H1 (cell line): ENCODE results near the gene HTRA2. TPM values are rescaled to one million over a fixed set of nuclear protein-coding genes. Genes with fewer than 3 reads are reported as not detected.

Experiments
- CHD2 ChIP-seq: IDR thresholded peaks from 2 replicates; pipeline ENCODE4 v1.6.1; 2012; ENCODE audit warnings: low read length, improper control_type of control experiment
- EGR1 ChIP-seq: IDR thresholded peaks from 2 replicates; pipeline ENCODE4 v1.6.1; 2011; ENCODE audit warnings: low read depth, low read length, borderline replicate concordance
- EP300 ChIP-seq, 2 experiments: IDR thresholded peaks; 1 replicate in 1 of 2; 2 replicates in 1 of 2; pipeline ENCODE4 v1.6.1; 2011 to 2012; ENCODE audit warnings: low read depth in 2 of 2, low read length in 2 of 2, mild to moderate bottlenecking in 2 of 2, borderline replicate concordance in 1 of 2, inconsistent platforms in 1 of 2, moderate library complexity in 1 of 2
- JUND ChIP-seq: IDR thresholded peaks from 2 replicates; pipeline ENCODE4 v1.6.1; 2011; ENCODE audit warnings: mild to moderate bottlenecking, improper control_type of control experiment, low read length
- KDM4A ChIP-seq: IDR thresholded peaks from one replicate; pipeline ENCODE4 v1.7.1; 2012; ENCODE audit warnings: low read depth, mild to moderate bottlenecking, moderate library complexity, low read length, inconsistent platforms; ENCODE audit not compliant: severe bottlenecking
- RAD21 ChIP-seq, 2 experiments: IDR thresholded peaks in 1 of 2; conservative IDR thresholded peaks in 1 of 2; 2 replicates each; pipeline ENCODE4 v1.6.1; 2011; ENCODE audit warnings: low read depth in 2 of 2, low read length in 2 of 2, improper control_type of control experiment in 1 of 2, inconsistent platforms in 1 of 2, mild to moderate bottlenecking in 1 of 2, moderate library complexity in 1 of 2
- RBBP5 ChIP-seq: IDR thresholded peaks from 2 replicates; pipeline ENCODE4 v1.7.1; 2012; ENCODE audit warnings: low read depth, mild to moderate bottlenecking, inconsistent platforms, low read length, moderate library complexity, borderline replicate concordance
- SP2 ChIP-seq: IDR thresholded peaks from 2 replicates; pipeline ENCODE4 v1.6.1; 2012; ENCODE audit warnings: mild to moderate bottlenecking, low read length, inconsistent platforms
- TCF12 ChIP-seq: IDR thresholded peaks from 2 replicates; pipeline ENCODE4 v1.6.1; 2011; ENCODE audit warnings: low read depth, mild to moderate bottlenecking, low read length
- polyA plus RNA-seq, 7 experiments: library from polyadenylated mRNA; depleted of rRNA in 3 of 7; stranded (reverse) in 5 of 7; unstranded in 2 of 7; fragments of >200 nt in 5 of 7; fragments of 200-250 nt in 2 of 7; gene quantifications; 1 replicate in 5 of 7; 2 replicates in 1 of 7; 4 replicates in 1 of 7; pipeline versions ENCODE4 v1.2.1 to v1.2.3, GENCODE V29; 2011 to 2013; ENCODE audit warnings: missing spikeins in 2 of 7, mixed read lengths in 2 of 7
- total RNA-seq: library from RNA; stranded (reverse); fragmentation: NEBNext Ultra II Directional; extraction: Animal tissue kit (Norgen Biotek cat#: 25700); gene quantifications from 2 replicates; pipeline ENCODE4 v1.2.1, GENCODE V29; 2021

Gene HTRA2
- total and polyA plus RNA-seq, 2 of the 8 experiments (the other 6 are each of a cell fraction or from before 2014, with no cell fraction given) = 21.6 to 37.6 TPM

GRCh38 chr2:74513605-74514367 is 15.9 kb upstream of the HTRA2 start (continued):
- peak; percentile 44 for TF ChIP-seq KDM4A
- no peak for TF ChIP-seq RAD21 (IDR thresholded peaks at IDR 0.05 in 1 of 2, conservative IDR thresholded peaks at IDR 0.05 in 1 of 2; ENCODE audit: low read depth in 2 of 2, low read length in 2 of 2)
- TF ChIP-seq EGR1 = no peak
- no peak for TF ChIP-seq SP2
- TF ChIP-seq RBBP5 = no peak
- no peak for TF ChIP-seq TCF12
- TF ChIP-seq EP300 (IDR thresholded peaks at IDR 0.05; ENCODE audit: borderline replicate concordance in 1 of 2, low read depth in 2 of 2, low read length in 2 of 2) = no peak
- no peak for TF ChIP-seq CHD2
- TF ChIP-seq JUND = no peak
